Bronchial epithelial cell (primary cell): Measurements from ENCODE around the gene GALNT18. TPM values are rescaled to one million over a fixed set of nuclear protein-coding genes. Genes with fewer than 3 reads are reported as not detected.

Experiments
- DNase-seq: peaks from one replicate; pipeline ENCODE4 v3.0.0-alpha.2; 2010; ENCODE audit warnings: low read depth
- FAIRE-seq: peaks from 2 replicates; lab custom pipeline; 2011; peaks lifted over from hg19 to GRCh38; lab: Jason Lieb, UNC
- H3K27me3 ChIP-seq: 2 replicates; pipeline ENCODE4 v1.5.1; 2011; ENCODE audit warnings: low read length; ENCODE audit not compliant: control insufficient read depth, insufficient read depth
- H3K36me3 ChIP-seq: 2 replicates; pipeline ENCODE4 v1.5.1; 2011; ENCODE audit warnings: low read length; ENCODE audit not compliant: control insufficient read depth, insufficient read depth
- H3K4me3 ChIP-seq: 2 replicates; pipeline ENCODE4 v1.5.1; 2011; ENCODE audit warnings: mild to moderate bottlenecking, low read depth, low read length, control low read depth
- CTCF ChIP-seq: IDR thresholded peaks from 2 replicates; pipeline ENCODE4 v1.5.1; 2011; ENCODE audit warnings: mild to moderate bottlenecking, moderate library complexity, low read length, control low read depth, inconsistent platforms; ENCODE audit not compliant: insufficient read depth, severe bottlenecking
- total RNA-seq: library from RNA; depleted of rRNA; stranded (reverse); fragments of >200 nt; gene quantifications from 2 replicates; pipeline ENCODE4 v1.2.1, GENCODE V29; 2014

Gene GALNT18
- total RNA-seq, 1 donor from 2014 or later = 26.1 TPM

GRCh38 chr11:11265994-11266606, 355.7 kb downstream of the GALNT18 start:
- FAIRE-seq = no peak
- DNase-seq = peak; percentile 50
- TF ChIP-seq CTCF = peak; percentile 90

GRCh38 chr11:11265320-11265719, 356.5 kb downstream of the GALNT18 start:
- TF ChIP-seq CTCF = no peak
- no peaks in the 10 kb centered on the region for H3K27me3 ChIP-seq
- no peak overlapping the region for H3K4me3 ChIP-seq
- H3K36me3 ChIP-seq = no peaks in the 10 kb centered on the region
- FAIRE-seq (no peak), DNase-seq (no peak)

More at GRCh38 chr11:11265994-11266606, 355.7 kb downstream of the GALNT18 start:
- H3K4me3 ChIP-seq = no peak overlapping the region
- H3K27me3 ChIP-seq = no peaks in the 10 kb centered on the region
- no peaks in the 10 kb centered on the region for H3K36me3 ChIP-seq

- TF ChIP-seq CTCF = no peak
- FAIRE-seq = no peak
- Histone ChIP-seq H3K36me3 (no peaks in the 10 kb centered on the region), H3K27me3 (no peaks in the 10 kb centered on the region), H3K4me3 (no peak overlapping the region)
- peak; percentile 37 for DNase-seq
Observed at GRCh38 chr11:11263238-11264005, 358.4 kb downstream of the GALNT18 start.

GRCh38 chr11:11262171-11262920, 359.5 kb downstream of the GALNT18 start:
- DNase-seq = no peak
- H3K27me3 ChIP-seq = no peaks in the 10 kb centered on the region
- no peak for TF ChIP-seq CTCF
- peak; percentile 66 for FAIRE-seq
- no peaks in the 10 kb centered on the region for H3K36me3 ChIP-seq
- no peak overlapping the region for H3K4me3 ChIP-seq

- H3K27me3 ChIP-seq = no peaks in the 10 kb centered on the region
- TF ChIP-seq CTCF = no peak
- DNase-seq (no peak), FAIRE-seq (no peak)
- no peak overlapping the region for H3K4me3 ChIP-seq
- no peaks in the 10 kb centered on the region for H3K36me3 ChIP-seq
Observed at GRCh38 chr11:11261629-11262028, 360.2 kb downstream of the GALNT18 start.
